Fibroblast of peridontal ligament (primary cell): Measurements from ENCODE around the gene RMND5B.
"Not testable (repeated sequence)": the region's sequence is repeated elsewhere in the genome, so short reads cannot be mapped to it uniquely, and the experiment has no call there.

Experiments
- DNase-seq: peaks from one replicate; pipeline ENCODE4 v3.0.0-alpha.2; 2010; ENCODE audit errors: extremely low read depth

Gene RMND5B

DNA sequence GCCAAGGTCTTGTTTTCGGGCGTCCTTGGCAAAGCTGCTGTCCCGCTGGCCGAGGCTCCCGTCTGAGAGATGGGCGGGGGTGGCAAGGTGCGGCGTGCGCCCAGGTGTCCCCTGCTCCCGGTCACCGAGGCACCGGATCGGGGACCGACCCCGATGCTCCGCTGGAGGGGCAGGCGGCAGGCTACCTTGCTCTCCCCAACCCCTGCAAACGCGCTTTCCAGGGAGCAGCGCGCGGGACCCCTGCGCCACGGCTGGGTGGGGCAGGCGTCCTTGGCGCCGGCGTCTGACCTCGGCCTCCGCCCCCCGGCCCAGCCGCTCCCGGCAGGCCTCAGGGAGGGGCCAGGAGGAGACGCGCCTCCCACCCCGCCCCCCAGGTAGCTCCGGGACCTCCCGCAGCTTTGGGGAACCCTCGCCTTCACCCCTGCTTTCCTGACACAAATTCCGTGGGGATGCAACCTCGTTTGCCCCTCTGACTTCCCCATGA is 16.9 kb upstream of the RMND5B start:
- no peak for DNase-seq

DNA sequence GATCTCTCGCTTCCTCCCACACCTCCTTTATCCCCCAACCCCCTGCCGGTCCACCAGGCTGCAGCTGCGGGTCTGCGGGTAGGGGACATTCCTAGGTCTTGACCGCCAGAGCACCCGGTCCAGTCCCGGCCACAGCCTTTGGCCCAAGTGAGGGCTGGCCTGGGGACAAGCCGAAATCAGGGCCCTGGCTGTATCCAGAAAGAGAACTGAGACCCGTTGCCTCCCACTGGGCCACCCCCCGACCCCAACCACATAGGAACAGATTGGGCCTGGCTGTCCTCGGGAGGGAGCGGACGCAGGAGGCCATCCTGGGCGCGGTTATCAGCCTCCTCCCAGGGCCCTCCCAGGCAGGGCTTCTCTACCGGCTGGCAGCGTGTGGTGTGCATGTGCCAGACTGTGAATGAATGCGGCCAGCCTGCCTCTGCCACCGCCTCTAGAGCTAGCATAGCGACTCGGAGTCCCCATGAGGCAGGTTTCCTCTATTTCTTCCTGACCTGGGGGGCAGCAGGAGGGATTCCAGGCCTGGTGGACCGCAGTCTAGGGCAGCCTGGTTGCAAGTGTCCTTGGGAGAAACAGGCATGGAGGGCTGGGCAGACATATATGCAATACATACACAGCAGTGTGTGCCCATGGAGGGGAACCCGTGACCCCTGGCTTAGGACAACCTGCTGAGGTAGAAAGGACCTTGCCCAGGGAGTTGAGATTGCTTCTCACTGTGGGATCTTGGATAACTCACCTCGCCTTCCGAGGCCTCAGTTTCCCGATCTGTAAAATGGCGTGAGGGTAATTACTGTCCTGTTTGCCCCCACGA is 16.3 kb upstream of the RMND5B start:
- DNase-seq, result no peak

DNA sequence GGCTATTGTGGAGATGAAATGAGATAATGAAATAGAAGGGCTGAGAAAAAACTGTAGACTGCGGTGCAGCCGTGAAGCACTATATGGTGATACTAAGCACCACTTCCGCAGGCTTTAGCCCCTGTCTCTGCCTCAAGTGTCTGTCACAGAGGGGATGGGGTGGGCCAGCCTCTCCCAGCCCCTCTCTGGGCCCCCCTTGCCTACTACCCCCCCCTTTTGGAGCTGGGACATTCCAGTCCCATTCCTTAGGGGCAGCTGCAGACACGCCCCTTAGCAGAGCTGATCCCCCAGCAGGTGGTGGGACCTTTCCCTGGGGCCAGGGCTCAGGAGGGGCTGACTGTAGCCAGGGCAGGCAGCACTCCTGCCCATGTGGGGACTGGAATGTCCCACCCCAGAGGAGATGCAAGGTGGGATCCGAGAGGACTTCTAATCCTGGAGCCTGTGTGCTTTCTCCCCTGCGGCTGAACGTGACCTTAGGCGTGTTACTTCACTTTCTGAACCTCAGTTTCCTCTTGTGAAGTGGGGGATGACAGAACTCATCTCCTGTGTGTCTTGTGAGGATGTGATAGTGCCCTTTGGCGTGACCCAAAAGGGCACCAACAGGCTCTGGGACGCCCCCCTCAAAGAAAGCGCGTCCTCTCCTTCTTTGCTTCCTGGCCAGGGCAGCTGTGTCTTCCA is 15.5 kb upstream of the RMND5B start:
- no peak for DNase-seq

DNA sequence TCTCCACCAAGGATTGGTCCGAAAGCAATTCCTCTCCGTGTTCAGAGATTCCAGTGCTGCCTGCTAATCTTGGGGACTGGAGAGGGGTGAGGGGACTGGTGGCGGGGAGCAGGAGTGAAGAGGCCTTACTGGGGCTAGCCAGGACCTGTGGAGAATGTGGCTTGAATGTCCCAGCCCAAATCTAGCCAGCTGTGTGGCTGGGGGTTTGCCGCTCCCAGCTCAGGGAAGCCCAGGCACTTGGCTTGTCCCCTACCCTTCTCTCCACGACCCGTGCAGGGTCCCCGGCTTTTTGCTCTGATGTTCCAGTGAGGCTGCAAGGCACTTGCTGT is 15.0 kb upstream of the RMND5B start:
- DNase-seq, result no peak

DNA sequence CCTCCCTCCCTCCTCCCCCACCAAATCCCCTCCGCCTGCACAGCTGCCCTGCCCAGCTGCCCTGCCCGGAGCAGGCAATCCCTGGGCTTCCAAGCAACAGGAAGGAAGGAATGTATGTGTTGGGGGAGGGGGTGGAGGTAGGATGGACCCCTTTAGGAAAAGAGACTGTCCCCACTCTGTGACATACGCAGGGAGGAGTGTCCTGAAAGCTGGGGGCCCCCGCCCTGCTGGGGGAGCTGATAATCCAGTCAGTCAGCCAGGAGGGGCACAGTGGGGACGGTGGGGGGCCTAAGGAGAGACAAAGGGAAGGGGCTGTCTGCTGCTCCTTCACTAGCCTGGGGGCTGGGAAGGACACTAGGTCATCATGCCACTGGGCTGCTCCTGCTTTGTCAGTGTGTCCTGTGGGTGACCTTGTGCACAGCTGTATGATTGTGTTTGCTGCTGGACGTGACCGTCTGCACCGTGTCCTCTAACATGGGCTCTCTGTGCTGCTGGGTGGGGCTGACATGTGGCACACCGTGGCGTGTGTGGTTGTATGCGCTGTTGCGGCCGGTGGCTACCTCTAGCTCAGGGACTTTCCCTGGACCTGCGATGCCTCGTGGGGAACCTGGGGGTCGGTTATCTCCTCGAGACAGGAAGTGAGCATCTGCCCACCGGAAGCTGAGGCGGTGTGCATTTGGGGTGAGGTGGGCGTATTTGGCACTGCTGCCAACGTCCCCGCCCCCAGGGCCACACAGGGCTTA is 14.5 kb upstream of the RMND5B start:
- no peak for DNase-seq

DNA sequence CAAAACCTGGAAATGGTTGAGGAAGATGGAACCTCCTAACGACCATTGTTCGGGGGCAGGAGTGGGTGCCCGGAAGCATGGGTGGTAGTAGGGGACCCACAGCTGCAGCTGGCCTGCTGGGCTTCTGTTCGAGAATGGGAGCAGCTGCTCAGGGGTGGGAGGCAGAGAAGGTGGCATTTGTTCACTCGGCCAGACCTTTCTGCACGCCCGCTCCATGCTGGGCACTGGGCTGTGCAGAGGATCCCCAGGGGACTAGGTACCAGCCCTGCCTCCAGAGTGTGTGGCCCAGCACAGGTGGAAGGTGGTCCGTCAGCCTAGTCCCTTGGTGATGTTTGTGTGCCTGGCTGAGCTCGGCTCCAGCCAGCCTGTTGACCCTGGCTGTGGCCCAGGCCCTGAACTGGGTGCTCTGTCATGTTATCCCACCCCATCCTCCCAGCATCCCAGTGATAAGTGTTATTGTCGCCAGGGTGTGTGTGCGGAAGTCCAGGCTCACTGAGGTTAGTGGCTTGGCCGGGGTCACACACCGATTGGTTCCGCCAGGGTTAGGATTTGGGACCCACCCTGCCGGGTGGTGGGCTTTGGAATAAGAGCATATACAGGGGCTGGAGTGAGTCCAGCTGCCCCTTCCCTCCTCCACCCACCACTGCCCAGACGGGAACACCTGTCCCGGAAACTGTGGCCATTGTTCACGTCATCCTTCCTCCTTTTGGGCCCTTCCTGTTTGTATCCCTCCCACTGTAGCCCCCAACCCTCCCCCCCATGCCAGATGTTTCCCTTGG is 12.7 kb upstream of the RMND5B start:
- no peak for DNase-seq

DNA sequence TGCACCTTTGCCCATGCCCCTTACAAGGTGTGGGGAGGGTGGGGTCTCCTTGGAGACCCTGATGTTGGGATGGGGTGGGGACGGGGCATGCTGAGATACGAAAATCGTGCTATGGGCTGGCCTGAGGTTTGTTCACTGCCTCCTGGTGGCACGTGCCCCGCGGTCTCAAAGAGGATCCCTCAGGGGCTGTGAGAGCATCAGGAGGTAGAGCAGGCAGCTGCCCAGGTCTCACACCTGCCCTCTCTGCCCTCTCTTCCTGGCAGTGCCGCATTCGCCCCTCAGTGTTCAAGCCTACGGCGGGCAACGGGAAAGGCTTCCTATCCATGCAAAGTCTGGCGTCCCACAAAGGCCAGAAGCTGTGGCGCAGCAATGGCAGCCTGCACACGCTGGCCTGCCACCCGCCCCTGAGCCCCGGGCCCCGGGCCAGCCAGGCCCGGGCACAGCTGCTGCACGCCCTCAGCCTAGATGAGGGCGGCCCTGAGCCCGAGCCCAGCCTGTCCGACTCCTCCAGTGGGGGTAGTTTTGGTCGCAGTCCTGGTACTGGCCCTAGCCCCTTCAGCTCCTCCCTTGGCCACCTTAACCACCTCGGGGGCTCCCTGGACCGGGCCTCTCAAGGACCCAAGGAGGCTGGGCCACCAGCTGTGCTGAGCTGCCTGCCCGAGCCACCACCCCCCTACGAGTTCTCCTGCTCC is 10.8 kb upstream of the RMND5B start:
- no peak for DNase-seq

DNA sequence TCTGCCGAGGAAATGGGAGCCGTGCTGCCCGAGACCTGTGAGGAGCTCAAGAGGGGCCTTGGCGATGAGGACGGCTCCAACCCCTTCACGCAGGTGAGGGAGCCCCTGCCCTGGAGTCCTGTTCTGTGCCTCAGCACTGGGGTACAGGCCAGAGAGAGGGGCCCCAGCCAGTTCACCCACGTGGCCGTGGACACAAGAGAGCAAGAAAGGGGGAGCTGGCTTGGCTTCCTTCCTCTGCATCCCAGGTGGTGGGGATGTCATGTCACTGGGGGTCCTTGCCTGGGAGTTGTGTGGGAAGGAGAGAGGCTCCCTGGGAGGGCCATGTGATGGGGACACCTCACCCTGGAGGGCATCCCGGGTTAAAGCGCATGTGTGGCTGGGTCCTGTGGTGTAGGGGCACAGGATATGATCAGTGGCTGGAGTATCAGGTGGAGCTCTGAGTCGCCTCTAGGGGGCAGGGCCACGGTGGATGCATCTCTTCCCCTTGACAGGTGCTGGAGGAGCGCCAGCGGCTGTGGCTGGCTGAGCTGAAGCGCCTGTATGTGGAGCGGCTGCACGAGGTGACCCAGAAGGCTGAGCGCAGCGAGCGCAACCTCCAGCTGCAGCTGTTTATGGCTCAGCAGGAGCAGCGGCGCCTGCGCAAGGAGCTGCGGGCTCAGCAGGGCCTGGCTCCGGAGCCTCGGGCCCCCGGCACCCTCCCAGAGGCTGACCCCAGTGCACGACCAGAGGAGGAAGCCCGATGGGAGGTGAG is 10.0 kb upstream of the RMND5B start:
- DNase-seq, result no peak

DNA sequence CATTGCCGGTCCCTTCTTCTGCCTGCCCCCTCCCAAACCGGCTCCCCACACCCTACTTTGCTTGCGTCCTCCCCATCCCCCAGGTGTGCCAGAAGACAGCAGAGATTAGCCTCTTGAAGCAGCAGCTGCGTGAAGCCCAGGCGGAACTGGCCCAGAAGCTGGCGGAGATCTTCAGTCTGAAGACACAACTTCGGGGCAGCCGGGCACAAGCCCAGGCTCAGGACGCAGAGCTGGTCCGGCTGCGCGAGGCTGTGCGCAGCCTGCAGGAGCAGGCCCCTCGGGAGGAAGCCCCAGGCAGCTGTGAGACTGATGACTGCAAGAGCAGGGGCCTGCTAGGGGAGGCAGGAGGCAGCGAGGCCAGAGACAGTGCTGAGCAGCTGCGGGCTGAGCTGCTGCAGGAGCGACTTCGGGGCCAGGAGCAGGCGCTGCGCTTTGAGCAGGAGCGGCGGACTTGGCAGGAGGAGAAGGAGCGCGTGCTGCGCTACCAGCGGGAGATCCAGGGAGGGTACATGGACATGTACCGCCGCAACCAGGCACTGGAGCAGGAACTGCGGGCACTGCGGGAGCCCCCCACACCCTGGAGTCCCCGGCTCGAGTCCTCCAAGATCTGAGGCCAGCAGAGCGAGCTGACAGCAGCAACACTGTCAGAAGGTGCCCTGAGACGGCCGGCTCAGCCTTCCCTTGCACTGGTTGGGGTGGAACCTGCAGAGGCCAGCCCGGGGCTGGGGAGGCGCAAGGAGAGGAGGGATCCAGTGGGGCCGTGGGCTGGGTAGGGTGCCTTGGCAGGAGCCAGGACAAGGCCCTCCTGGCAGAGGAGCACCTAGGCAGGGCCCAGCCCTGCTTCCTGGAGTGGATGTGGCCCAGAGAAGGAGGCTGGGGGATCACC is 9.2 kb upstream of the RMND5B start:
- DNase-seq, result no peak

DNA sequence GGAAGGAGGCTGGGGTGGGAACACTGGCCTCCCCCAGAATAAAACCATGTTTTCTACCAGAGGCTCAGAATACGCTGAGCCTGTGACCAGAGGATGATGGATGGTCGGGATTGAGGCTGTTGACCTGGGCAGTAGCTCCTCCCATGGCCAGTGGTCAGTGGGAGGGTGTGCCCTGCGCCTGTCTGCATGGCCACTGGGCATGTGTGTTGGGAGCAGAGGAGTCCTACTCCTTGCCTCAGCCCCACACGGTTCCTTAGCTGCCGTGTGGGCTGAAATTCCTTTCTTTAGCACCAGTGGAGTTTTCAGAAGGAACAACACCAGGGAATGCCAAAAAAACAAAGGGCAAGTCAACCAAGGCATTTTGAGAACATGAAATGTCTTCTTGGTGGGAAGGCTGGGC is 8.5 kb upstream of the RMND5B start:
- no peak for DNase-seq

DNA sequence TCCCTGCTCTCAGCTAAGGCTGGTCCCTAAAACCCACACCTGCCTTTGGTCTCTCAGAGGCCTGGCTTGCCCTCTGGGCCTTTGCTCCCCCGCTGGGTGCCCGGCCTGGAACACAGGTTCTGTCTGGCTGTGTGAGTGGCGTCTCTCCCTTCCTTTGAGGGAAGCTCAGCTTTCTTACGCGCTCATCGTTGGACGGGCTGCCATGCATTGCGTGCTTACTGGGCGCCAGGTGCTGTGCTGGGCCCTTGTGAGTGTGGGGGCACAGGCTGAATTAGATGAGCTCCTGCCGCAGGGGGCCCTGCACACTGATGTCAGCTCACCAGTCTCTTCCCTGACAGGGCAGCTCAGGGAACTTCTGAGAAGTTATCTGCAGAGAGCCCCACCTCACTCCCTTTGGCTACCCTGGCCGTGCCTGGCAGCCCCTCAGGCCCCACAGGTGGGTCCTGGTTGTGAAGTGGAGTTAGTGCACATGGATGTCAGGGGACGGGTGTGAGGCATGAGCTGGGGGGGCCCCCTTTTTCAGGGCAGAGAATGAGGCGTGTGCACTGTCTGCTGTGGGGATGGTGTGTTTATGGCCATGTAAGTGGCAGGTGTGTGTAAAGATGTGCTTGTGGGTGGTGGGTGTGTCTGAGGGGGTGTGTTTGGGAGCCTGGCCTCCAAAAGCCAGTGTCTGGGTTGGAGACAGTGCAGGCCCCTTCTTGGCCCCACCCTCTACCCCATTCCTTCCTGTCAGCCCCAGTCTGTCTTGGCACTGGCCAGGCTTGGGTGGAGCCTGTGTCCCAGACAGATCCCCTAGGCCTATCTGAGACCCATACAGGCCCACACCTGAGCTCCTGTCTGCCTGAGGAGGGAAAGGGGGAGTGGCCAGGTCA is 7.5 kb upstream of the RMND5B start:
- no peak for DNase-seq

DNA sequence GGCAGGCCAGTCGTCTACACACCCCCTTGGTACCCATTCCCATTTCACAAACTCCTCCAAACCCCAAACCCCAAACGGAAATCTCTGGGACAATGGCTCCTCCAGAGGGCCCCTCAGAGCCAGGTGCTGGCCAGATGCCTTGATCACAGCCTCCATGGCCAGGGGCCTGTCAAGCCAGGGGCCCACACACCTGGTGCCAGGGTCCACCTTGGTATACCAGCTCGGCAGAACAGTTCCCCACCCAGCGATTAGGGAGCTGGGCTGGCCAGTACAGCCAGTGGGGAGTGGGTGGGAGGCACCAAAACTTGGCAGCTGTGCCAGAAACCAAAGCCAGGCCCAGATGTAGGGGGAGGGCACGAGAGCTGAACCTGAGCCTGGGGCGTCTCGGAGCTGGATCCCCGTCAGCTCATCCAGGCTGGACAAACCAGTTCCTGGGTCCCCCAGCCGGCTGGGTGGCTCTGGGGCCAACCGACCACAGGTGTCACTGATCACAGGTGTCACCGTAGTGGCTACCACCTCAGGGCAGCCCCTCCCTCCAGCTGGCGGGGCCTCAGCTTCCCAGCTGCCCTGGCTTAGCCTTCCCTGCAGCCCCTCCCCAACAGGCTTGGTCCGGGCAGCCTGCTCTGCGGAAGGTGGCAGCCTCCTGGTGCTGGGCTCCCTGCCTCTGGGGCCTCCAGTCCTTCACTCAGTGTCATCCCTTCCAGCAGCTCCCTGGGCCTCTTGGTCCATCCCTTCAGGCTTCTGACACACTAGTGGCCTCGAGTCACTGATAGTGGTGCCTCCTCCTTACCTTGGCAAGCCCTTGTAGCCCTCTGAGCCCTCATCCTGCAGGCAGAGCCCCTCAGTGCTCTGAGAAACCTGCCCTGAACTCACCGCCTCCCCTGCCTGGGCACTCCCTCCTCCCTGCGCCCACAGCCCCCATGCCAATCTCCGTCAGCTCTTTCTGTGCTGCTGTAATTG is 6.6 kb upstream of the RMND5B start:
- no peak for DNase-seq

DNA sequence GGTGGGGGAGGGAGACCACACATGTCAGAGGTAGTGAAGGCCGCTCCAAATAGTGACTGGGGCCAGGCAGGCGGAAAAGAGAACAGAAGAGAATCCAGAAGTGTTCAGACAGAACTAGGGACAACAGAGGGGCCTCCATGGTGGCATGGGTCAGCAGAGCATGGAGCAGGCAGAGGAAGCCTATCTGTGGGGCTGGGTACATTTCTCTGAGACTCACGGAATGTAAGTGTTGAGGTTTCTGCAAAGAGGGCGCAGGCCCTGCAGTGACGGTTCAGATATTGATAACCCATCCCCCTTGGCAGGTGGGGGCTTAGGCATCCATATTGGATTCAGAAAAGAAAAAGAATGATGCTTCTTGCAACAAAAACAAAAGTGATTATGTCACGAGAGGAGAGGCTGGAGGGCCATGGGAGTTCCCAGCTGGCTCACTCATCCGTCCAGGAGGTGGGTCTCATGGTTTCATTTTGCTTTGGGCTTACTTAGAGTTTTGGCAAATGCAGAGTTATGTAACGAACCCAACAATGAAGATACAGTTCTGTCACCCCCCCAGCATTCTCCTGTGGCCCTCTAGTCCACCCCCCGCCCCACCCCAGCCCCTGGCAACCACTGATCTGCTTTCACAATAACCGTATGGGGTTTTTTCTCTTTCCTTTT is 5.4 kb upstream of the RMND5B start:
- DNase-seq, result no peak

DNA sequence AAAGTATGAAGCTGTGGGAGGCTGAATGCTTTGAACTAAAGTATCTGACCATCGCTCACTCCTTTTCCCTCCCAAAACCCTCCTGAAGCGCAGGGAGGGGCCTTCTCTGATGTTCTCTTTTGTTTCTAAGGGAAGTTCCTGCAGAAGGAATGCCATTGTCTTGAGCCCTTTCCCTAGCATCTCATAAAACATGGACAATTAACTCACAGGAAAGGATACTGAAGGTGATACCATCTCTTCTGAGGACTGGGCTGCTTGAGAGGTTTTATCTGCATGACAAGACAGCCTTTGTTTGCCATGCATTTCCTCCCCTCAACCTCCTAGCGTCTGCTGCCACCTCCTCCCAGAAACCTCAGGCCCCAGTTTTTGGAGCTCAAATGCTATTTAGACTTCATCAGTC is 4.3 kb upstream of the RMND5B start:
- no peak for DNase-seq

DNA sequence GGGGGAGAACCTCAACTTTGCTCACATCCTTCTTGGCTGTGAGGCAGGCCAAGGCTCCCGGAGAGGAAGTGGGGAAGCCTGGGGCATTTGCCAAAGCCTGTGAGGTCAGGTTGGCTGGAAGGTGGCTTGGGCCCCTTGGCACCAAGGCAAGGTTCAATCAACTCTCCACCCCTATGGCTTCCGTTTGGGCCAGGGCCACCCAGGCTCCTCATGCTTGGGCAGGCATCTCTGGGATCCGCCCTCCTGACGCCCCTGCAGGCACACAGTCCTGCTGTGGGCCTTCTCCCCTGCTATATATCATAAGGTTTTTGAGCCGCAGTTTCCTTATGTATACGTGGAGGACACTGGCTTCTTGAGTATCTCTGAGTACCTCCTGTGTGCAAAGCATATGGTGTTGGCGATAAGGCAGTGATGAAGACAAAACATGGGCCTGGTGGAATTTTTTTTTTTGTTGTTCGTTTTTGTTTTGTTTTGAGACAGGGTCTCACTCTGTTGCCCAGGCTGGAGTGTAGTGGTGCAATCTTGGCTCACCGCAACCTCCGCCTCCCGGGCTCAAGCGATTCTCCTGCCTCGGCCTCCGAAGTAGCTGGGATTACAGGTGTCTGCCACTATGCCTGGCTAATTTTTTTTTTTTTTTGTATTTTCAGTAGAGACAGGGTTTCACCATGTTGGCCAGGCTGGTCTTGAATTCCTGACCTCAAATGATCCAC is 3.4 kb upstream of the RMND5B start:
- not testable (repeated sequence) for DNase-seq

DNA sequence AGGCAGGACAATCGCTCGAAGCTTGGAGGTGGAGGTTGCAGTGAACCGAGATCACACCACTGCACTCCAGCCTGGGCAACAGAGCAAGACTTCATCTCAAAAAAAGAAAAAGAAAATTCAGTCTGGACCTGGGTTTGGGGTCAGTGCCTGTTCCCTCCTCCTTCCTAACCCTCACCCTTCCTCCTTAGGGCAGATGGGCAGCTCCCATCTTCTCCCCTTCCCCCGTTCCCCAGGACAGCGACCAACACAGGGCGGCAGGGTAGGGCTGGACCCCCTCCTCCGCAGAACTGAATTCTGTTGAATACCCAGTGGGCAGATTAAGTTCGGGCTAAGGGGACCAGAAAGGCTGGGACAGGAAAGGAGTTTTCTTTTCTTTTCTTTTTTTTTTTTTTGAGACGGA is 1.5 kb upstream of the RMND5B start:
- no peak for DNase-seq
